Endothelial cell of umbilical vein (primary cell): ENCODE results near the gene ADARB2. TPM values are rescaled to one million over a fixed set of nuclear protein-coding genes. Genes with fewer than 3 reads are reported as not detected.

Experiments used
- BruUV-seq: library from RNA; stranded (reverse); fragments of 400-500 nt; replicated peaks from 2 replicates; lab custom pipeline; 2021; lab: Mats Ljungman, UMichigan
- CTCF ChIA-PET: fragments of 300-600, 350-600 bp; sonication (Branson Sonifier 250); formaldehyde crosslinking; loops from one replicate; lab custom pipeline; 2021; ENCODE audit warnings: antibody characterized with exemption, inconsistent platforms; lab: Charles Lee
- POLR2A ChIA-PET: fragments of 300-600, 350-600 bp; sonication (Branson Sonifier 250); formaldehyde crosslinking; loops from one replicate; lab custom pipeline; 2021; ENCODE audit warnings: antibody characterized with exemption, inconsistent platforms; lab: Charles Lee
- DNase-seq: peaks from one replicate; pipeline ENCODE4 v3.0.0-alpha.2; 2011; ENCODE audit warnings: low read depth, low spot score
- FAIRE-seq: peaks from 2 replicates; lab custom pipeline; 2011; peaks lifted over from hg19 to GRCh38; lab: Jason Lieb, UNC
- H2AFZ ChIP-seq: 2 replicates; pipeline ENCODE4 v1.6.0; 2012; ENCODE audit warnings: low read depth, low read length, control low read depth, inconsistent platforms
- H3K27ac ChIP-seq: 2 replicates; pipeline ENCODE4 v1.5.1; 2011; ENCODE audit warnings: low read depth, mild to moderate bottlenecking, control low read depth, low read length, moderate library complexity; ENCODE audit not compliant: insufficient read depth
- H3K27me3 ChIP-seq, 2 experiments: 2 replicates each; pipeline versions ENCODE4 v1.6.0 to v1.6.1; 2011; ENCODE audit warnings: low read length in 2 of 2, mixed read lengths in 1 of 2; ENCODE audit not compliant: control insufficient read depth in 2 of 2, insufficient read depth in 2 of 2
- H3K36me3 ChIP-seq, 2 experiments: 2 replicates in 1 of 2; 3 replicates in 1 of 2; pipeline ENCODE4 v1.5.1; 2011; ENCODE audit warnings: low read length in 2 of 2, mild to moderate bottlenecking in 1 of 2, moderate library complexity in 1 of 2; ENCODE audit not compliant: control insufficient read depth in 2 of 2, insufficient read depth in 2 of 2; ENCODE audit errors: extremely low read depth in 1 of 2
- H3K4me1 ChIP-seq: 3 replicates; pipeline ENCODE4 v1.5.1; 2011; ENCODE audit warnings: mild to moderate bottlenecking, low read length; ENCODE audit not compliant: control insufficient read depth, insufficient read depth; ENCODE audit errors: extremely low read depth
- H3K4me2 ChIP-seq: 2 replicates; pipeline ENCODE4 v1.6.1; 2011; ENCODE audit warnings: low read length, control low read depth, mixed read lengths; ENCODE audit not compliant: insufficient read depth
- H3K4me3 ChIP-seq, 3 experiments: fragments of 200-600 bp in 1 of 3; sonication (generic), shearing (Covaris generic) in 1 of 3; replicated peaks in 1 of 3; 2 replicates each; pipeline ENCODE4 v1.5.1; 2011 to 2016; ENCODE audit warnings: control low read depth in 3 of 3, low read length in 3 of 3, mild to moderate bottlenecking in 2 of 3, inconsistent platforms in 1 of 3, low read depth in 1 of 3, moderate library complexity in 1 of 3; ENCODE audit not compliant: insufficient read depth in 1 of 3
- H3K79me2 ChIP-seq: 2 replicates; pipeline ENCODE4 v1.6.0; 2012; ENCODE audit warnings: low read length, inconsistent platforms; ENCODE audit not compliant: control insufficient read depth, insufficient read depth
- H3K9ac ChIP-seq: replicated peaks from 2 replicates; pipeline ENCODE3; 2011; ENCODE audit warnings: low read length, control low read depth; ENCODE audit not compliant: insufficient read depth; ENCODE audit errors: extremely low read depth
- H3K9me1 ChIP-seq: replicated peaks from 3 replicates; pipeline ENCODE4 v1.6.0; 2011; ENCODE audit warnings: mild to moderate bottlenecking, low read length; ENCODE audit not compliant: control insufficient read depth, insufficient read depth; ENCODE audit errors: extremely low read depth
- H3K9me3 ChIP-seq: replicated peaks from 2 replicates; pipeline ENCODE4 v1.5.1; 2012; ENCODE audit warnings: low read length, inconsistent platforms; ENCODE audit not compliant: control insufficient read depth, insufficient read depth
- H4K20me1 ChIP-seq: replicated peaks from 2 replicates; pipeline ENCODE3; 2011; ENCODE audit warnings: mild to moderate bottlenecking, low read length; ENCODE audit not compliant: control insufficient read depth, insufficient read depth; ENCODE audit errors: extremely low read depth
- CTCF ChIP-seq, 2 donors: IDR thresholded peaks; 1 replicate in 1 of 2; 2 replicates in 1 of 2; pipeline ENCODE4 v1.5.1; 2011; ENCODE audit warnings: low read length in 2 of 2, mild to moderate bottlenecking in 2 of 2, moderate library complexity in 2 of 2, control low read depth in 1 of 2, inconsistent platforms in 1 of 2, low read depth in 1 of 2; ENCODE audit not compliant: insufficient read depth in 1 of 2; ENCODE audit errors: extremely low read depth in 1 of 2
- EZH2 ChIP-seq: IDR thresholded peaks from 2 replicates; pipeline ENCODE4 v1.6.1; 2012; ENCODE audit warnings: borderline replicate concordance, low read depth, mild to moderate bottlenecking, moderate library complexity, low read length, inconsistent platforms; ENCODE audit not compliant: severe bottlenecking
- FOS ChIP-seq: IDR thresholded peaks from 2 replicates; pipeline ENCODE4 v1.6.1; 2011; ENCODE audit warnings: mild to moderate bottlenecking, low read length, moderate library complexity, borderline replicate concordance; ENCODE audit not compliant: insufficient read depth
- GATA2 ChIP-seq: IDR thresholded peaks from 2 replicates; pipeline ENCODE4 v1.7.0; 2011; ENCODE audit warnings: low read depth, mild to moderate bottlenecking, moderate library complexity, mixed read lengths, low read length; ENCODE audit not compliant: insufficient read length, insufficient read depth
- JUN ChIP-seq: IDR thresholded peaks from 2 replicates; pipeline ENCODE4 v1.6.1; 2011; ENCODE audit warnings: borderline replicate concordance, low read depth; ENCODE audit not compliant: insufficient read length, insufficient read depth
- MAX ChIP-seq: IDR thresholded peaks from 2 replicates; pipeline ENCODE4 v1.6.1; 2011; ENCODE audit not compliant: insufficient read depth, insufficient read length
- MYC ChIP-seq: IDR thresholded peaks from one replicate; pipeline ENCODE4 v1.6.1; 2011; ENCODE audit warnings: mild to moderate bottlenecking, low read depth, low read length
- POLR2A ChIP-seq: IDR thresholded peaks from 2 replicates; pipeline ENCODE4 v1.6.1; 2012; ENCODE audit warnings: low read depth, mild to moderate bottlenecking, control low read depth, low read length
- POLR2AphosphoS5 ChIP-seq: IDR thresholded peaks from 2 replicates; pipeline ENCODE4 v1.6.1; 2012; ENCODE audit warnings: low read depth, mild to moderate bottlenecking, control low read depth, low read length, moderate library complexity; ENCODE audit not compliant: insufficient read depth
- dilution Hi-C: fragments of 300-500 bp; cut with MboI; formaldehyde crosslinking; loops from one replicate; pipeline ENCODE4 v1.15.0; 2019; ENCODE audit warnings: low sequenced_read_pairs; ENCODE audit not compliant: extremely low pct_ligation_motif_present
- intact Hi-C: fragments of 100-400 bp; cut with micrococcal nuclease; formaldehyde crosslinking; loops from one replicate; pipeline ENCODE4 v1.10.0; 2022
- polyA plus RNA-seq, 4 experiments: library from polyadenylated mRNA; depleted of rRNA in 3 of 4; stranded (reverse) in 3 of 4; unstranded in 1 of 4; fragments of >200 nt; gene quantifications; 2 replicates each; pipeline versions ENCODE4 v1.2.1 to v1.2.3, GENCODE V29; 2011 to 2012; ENCODE audit warnings: missing spikeins in 1 of 4
- total RNA-seq: library from RNA; stranded (reverse); gene quantifications from 2 replicates; pipeline ENCODE4 v1.2.3, GENCODE V29; 2021

Gene ADARB2
- total and polyA plus RNA-seq, 2 donors (not counting 3 experiments of a cell fraction or from before 2014, with no cell fraction given) = not detected

GRCh38 chr10:1612908-1613307 is 124.4 kb downstream of the ADARB2 start:
- no peaks in the 10 kb centered on the region for H3K79me2 ChIP-seq
- POLR2A ChIA-PET = no interaction called here
- no peak overlapping the region for H3K4me3 ChIP-seq
- H3K9ac ChIP-seq = no peak overlapping the region
- DNase-seq = no peak
- H3K4me2 ChIP-seq = no peak overlapping the region
- H3K36me3 ChIP-seq = no peaks in the 10 kb centered on the region
- H3K27ac ChIP-seq = no peak overlapping the region
- no peak for FAIRE-seq
- intact Hi-C loops (no loop called here), dilution Hi-C loops (no loop called here)
- no TSS peak for BruUV-seq
- H3K9me1 ChIP-seq = no peaks in the 10 kb centered on the region
- no peaks in the 10 kb centered on the region for H3K4me1 ChIP-seq
- no peaks in the 10 kb centered on the region for H3K27me3 ChIP-seq
- TF ChIP-seq MYC (no peak), POLR2A (no peak), POLR2AphosphoS5 (no peak), MAX (no peak), EZH2 (no peak), FOS (no peak), JUN (no peak), GATA2 (no peak), CTCF (IDR thresholded peaks at IDR 0.05; ENCODE audit: extremely low read depth in 1 of 2, insufficient read depth in 1 of 2, low read depth in 1 of 2, low read length in 2 of 2) (no peak)
- CTCF ChIA-PET = no interaction called here
- H2AFZ ChIP-seq = no peak overlapping the region
- H3K9me3 ChIP-seq = peaks cover 8% of the 10 kb centered on the region
- no peaks in the 10 kb centered on the region for H4K20me1 ChIP-seq
